HepG2 (cell line): ENCODE measurements around the gene GAS2. TPM values are rescaled to one million over a fixed set of nuclear protein-coding genes. Genes with fewer than 3 reads are reported as not detected.

Experiments
- CHD4 ChIP-seq: fragments of 200-600 bp; sonication (generic); IDR thresholded peaks from 2 replicates; pipeline ENCODE4 v1.7.0; 2017; ENCODE audit warnings: mild to moderate bottlenecking, low read length, borderline replicate concordance
- FOXA1 ChIP-seq, 2 experiments: fragments of 450-650 bp in 1 of 2; sonication (generic) in 1 of 2; formaldehyde crosslinking in 1 of 2; IDR thresholded peaks; 2 replicates each; pipeline versions ENCODE4 v1.4.0 to v1.6.1; 2016 to 2020; ENCODE audit warnings: missing genetic modification reagents in 1 of 2
- GABPB1 ChIP-seq: IDR thresholded peaks from 2 replicates; pipeline ENCODE4 v1.6.1; 2016; ENCODE audit warnings: mild to moderate bottlenecking, missing genetic modification reagents, moderate library complexity, missing compliant biosample characterization
- KDM2A ChIP-seq: sonication (generic); formaldehyde crosslinking; IDR thresholded peaks from 2 replicates; pipeline ENCODE4 v1.4.0; 2020; ENCODE audit warnings: low read depth, missing genetic modification reagents, borderline replicate concordance
- NCOR1 ChIP-seq: fragments of 200-600 bp; sonication (generic); IDR thresholded peaks from 2 replicates; pipeline ENCODE4 v1.7.0; 2017; ENCODE audit warnings: antibody characterized with exemption, low read length, borderline replicate concordance
- PAWR ChIP-seq: sonication (generic); formaldehyde crosslinking; IDR thresholded peaks from 2 replicates; pipeline ENCODE4 v1.4.0; 2020; ENCODE audit warnings: missing genetic modification reagents, mild to moderate bottlenecking, borderline replicate concordance
- PCBP2 ChIP-seq: fragments of 200-400 bp; formaldehyde crosslinking; optimal IDR thresholded peaks from 2 replicates; pipeline ENCODE3; 2018; ENCODE audit warnings: low read length, low read depth; ENCODE audit not compliant: poor library complexity, severe bottlenecking
- TARDBP ChIP-seq: sonication (generic); formaldehyde crosslinking; IDR thresholded peaks from 2 replicates; pipeline ENCODE4 v1.8.0; 2022; ENCODE audit warnings: mild to moderate bottlenecking, missing genetic modification reagents
- ZNF12 ChIP-seq: sonication (generic); formaldehyde crosslinking; IDR thresholded peaks from 2 replicates; pipeline ENCODE4 v1.5.0; 2020; ENCODE audit warnings: missing genetic modification reagents
- ZNF282 ChIP-seq: fragments of 450-650 bp; IDR thresholded peaks from 2 replicates; pipeline ENCODE4 v1.6.1; 2018; ENCODE audit not compliant: partially characterized antibody
- polyA plus RNA-seq, 8 experiments: library from polyadenylated mRNA; depleted of rRNA in 3 of 8; stranded (reverse) in 7 of 8; unstranded in 1 of 8; fragments of >200 nt; fragmentation: Illumina TruSeq in 4 of 8; extraction: Trizol in 4 of 8; gene quantifications; 2 replicates each; pipeline versions ENCODE4 v1.2.1 to v1.2.3, GENCODE V29; 2011 to 2016; ENCODE audit warnings: low read depth in 4 of 8, missing spikeins in 1 of 8, mixed read lengths in 1 of 8; ENCODE audit not compliant: insufficient read depth in 1 of 8
- total RNA-seq, 5 experiments: library from RNA; depleted of rRNA; stranded (reverse); fragments of >200 nt; fragmentation: Illumina TruSeq; extraction: Trizol; gene quantifications; 2 replicates each; pipeline ENCODE4 v1.2.3, GENCODE V29; 2016; ENCODE audit warnings: low read depth in 1 of 5
- TF ChIP-seq, protein P1 (sequence below), 2 experiments: IDR thresholded peaks; 2 replicates each; pipeline ENCODE4 v1.6.1; 2011 to 2012; ENCODE audit warnings: low read length in 2 of 2, borderline replicate concordance in 1 of 2, low read depth in 1 of 2, mild to moderate bottlenecking in 1 of 2, moderate library complexity in 1 of 2
- TF ChIP-seq, protein P2 (sequence below): sonication (generic); formaldehyde crosslinking; conservative IDR thresholded peaks from 2 replicates; pipeline ENCODE4 v1.8.0; 2022; ENCODE audit warnings: mild to moderate bottlenecking, moderate library complexity, missing genetic modification reagents
- TF ChIP-seq, protein P3 (sequence below): sonication (generic); formaldehyde crosslinking; IDR thresholded peaks from 2 replicates; pipeline ENCODE4 v1.4.0; 2020; ENCODE audit warnings: missing genetic modification reagents
- TF ChIP-seq, protein P4 (sequence below): sonication (generic); formaldehyde crosslinking; IDR thresholded peaks from 2 replicates; pipeline ENCODE4 v1.9.0; 2022; ENCODE audit warnings: missing genetic modification reagents, mild to moderate bottlenecking, borderline replicate concordance
- TF ChIP-seq, protein P5 (sequence below): sonication (generic); formaldehyde crosslinking; conservative IDR thresholded peaks from 2 replicates; pipeline ENCODE4 v1.4.0; 2020; ENCODE audit warnings: missing genetic modification reagents

Gene GAS2
- total and polyA plus RNA-seq, 2 of the 13 experiments (the other 11 are each of a cell fraction or from before 2014, with no cell fraction given), result 26.0 to 85.1 TPM

DNA sequence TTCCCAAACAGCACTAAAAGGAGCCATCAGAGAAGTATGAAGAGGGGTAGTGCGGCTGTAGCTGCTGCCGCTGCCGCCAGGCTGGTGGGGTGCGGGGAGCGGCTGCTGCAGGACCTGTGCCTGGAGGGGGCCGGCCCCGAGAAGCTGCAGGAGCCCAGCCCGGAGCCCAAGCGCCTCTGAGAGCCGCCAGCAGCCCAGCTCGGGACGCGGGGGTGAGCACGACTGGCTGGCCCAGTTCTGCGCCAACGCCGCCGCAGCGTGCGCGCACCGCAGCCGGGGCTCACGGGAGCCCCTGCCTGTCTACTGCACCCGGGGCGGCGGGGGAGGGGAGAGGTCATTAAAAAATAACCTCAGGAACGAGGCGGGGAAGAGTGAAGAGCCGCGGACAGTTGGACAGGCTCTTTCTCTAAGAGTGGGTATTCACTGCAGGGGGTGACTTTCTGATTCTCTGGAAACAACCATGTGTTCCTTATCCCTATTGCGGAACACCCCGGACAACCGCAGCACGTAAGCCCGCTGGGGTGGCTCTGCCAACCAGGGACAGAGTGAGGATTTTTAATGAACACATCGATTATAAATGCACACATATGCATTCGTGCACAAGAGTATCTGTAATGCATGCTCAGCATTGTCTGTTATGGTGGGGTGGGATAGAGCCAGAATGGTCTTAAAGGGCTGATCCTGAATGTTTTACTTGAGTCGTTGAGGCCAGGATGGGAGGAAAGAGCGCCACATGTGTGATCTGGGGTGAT is 453 bp downstream of the GAS2 start (continued):
- TF ChIP-seq, protein P1, sequence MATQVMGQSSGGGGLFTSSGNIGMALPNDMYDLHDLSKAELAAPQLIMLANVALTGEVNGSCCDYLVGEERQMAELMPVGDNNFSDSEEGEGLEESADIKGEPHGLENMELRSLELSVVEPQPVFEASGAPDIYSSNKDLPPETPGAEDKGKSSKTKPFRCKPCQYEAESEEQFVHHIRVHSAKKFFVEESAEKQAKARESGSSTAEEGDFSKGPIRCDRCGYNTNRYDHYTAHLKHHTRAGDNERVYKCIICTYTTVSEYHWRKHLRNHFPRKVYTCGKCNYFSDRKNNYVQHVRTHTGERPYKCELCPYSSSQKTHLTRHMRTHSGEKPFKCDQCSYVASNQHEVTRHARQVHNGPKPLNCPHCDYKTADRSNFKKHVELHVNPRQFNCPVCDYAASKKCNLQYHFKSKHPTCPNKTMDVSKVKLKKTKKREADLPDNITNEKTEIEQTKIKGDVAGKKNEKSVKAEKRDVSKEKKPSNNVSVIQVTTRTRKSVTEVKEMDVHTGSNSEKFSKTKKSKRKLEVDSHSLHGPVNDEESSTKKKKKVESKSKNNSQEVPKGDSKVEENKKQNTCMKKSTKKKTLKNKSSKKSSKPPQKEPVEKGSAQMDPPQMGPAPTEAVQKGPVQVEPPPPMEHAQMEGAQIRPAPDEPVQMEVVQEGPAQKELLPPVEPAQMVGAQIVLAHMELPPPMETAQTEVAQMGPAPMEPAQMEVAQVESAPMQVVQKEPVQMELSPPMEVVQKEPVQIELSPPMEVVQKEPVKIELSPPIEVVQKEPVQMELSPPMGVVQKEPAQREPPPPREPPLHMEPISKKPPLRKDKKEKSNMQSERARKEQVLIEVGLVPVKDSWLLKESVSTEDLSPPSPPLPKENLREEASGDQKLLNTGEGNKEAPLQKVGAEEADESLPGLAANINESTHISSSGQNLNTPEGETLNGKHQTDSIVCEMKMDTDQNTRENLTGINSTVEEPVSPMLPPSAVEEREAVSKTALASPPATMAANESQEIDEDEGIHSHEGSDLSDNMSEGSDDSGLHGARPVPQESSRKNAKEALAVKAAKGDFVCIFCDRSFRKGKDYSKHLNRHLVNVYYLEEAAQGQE (IDR thresholded peaks at IDR 0.05; ENCODE audit: borderline replicate concordance in 1 of 2, low read depth in 1 of 2, low read length in 2 of 2), result no peak; a peak in 1 of 4 replicates
- TF ChIP-seq, protein P2, sequence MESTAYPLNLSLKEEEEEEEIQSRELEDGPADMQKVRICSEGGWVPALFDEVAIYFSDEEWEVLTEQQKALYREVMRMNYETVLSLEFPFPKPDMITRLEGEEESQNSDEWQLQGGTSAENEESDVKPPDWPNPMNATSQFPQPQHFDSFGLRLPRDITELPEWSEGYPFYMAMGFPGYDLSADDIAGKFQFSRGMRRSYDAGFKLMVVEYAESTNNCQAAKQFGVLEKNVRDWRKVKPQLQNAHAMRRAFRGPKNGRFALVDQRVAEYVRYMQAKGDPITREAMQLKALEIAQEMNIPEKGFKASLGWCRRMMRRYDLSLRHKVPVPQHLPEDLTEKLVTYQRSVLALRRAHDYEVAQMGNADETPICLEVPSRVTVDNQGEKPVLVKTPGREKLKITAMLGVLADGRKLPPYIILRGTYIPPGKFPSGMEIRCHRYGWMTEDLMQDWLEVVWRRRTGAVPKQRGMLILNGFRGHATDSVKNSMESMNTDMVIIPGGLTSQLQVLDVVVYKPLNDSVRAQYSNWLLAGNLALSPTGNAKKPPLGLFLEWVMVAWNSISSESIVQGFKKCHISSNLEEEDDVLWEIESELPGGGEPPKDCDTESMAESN (CRISPR knock-in tag), result 0 out of 2 replicates have a peak, but pooled peaks have one; percentile 60
- TF ChIP-seq NCOR1, result no peak
- no peak for TF ChIP-seq PCBP2
- TF ChIP-seq, protein P3, sequence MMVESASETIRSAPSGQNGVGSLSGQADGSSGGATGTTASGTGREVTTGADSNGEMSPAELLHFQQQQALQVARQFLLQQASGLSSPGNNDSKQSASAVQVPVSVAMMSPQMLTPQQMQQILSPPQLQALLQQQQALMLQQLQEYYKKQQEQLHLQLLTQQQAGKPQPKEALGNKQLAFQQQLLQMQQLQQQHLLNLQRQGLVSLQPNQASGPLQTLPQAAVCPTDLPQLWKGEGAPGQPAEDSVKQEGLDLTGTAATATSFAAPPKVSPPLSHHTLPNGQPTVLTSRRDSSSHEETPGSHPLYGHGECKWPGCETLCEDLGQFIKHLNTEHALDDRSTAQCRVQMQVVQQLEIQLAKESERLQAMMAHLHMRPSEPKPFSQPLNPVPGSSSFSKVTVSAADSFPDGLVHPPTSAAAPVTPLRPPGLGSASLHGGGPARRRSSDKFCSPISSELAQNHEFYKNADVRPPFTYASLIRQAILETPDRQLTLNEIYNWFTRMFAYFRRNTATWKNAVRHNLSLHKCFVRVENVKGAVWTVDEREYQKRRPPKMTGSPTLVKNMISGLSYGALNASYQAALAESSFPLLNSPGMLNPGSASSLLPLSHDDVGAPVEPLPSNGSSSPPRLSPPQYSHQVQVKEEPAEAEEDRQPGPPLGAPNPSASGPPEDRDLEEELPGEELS, result peak; percentile 12; the same call in 1 of the 2 replicates
- TF ChIP-seq GABPB1, result peak; percentile 74; the same call in 1 of the 2 replicates
- TF ChIP-seq, protein P4, sequence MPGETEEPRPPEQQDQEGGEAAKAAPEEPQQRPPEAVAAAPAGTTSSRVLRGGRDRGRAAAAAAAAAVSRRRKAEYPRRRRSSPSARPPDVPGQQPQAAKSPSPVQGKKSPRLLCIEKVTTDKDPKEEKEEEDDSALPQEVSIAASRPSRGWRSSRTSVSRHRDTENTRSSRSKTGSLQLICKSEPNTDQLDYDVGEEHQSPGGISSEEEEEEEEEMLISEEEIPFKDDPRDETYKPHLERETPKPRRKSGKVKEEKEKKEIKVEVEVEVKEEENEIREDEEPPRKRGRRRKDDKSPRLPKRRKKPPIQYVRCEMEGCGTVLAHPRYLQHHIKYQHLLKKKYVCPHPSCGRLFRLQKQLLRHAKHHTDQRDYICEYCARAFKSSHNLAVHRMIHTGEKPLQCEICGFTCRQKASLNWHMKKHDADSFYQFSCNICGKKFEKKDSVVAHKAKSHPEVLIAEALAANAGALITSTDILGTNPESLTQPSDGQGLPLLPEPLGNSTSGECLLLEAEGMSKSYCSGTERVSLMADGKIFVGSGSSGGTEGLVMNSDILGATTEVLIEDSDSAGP (CRISPR knock-in tag), result peak; percentile 86; the same call in 1 of the 2 replicates
- no peak for TF ChIP-seq CHD4
- TF ChIP-seq ZNF282, result no peak
- TF ChIP-seq ZNF12 (CRISPR knock-in tag), result 0 out of 2 replicates have a peak, but pooled peaks have one; percentile 38
- TF ChIP-seq TARDBP (CRISPR knock-in tag), result peak; percentile 72; the same call in 1 of the 2 replicates
- no peak for TF ChIP-seq FOXA1 (IDR thresholded peaks at IDR 0.05)
- TF ChIP-seq FOXA1 (CRISPR knock-in tag; IDR thresholded peaks at IDR 0.05), result no peak
- TF ChIP-seq, protein P5, sequence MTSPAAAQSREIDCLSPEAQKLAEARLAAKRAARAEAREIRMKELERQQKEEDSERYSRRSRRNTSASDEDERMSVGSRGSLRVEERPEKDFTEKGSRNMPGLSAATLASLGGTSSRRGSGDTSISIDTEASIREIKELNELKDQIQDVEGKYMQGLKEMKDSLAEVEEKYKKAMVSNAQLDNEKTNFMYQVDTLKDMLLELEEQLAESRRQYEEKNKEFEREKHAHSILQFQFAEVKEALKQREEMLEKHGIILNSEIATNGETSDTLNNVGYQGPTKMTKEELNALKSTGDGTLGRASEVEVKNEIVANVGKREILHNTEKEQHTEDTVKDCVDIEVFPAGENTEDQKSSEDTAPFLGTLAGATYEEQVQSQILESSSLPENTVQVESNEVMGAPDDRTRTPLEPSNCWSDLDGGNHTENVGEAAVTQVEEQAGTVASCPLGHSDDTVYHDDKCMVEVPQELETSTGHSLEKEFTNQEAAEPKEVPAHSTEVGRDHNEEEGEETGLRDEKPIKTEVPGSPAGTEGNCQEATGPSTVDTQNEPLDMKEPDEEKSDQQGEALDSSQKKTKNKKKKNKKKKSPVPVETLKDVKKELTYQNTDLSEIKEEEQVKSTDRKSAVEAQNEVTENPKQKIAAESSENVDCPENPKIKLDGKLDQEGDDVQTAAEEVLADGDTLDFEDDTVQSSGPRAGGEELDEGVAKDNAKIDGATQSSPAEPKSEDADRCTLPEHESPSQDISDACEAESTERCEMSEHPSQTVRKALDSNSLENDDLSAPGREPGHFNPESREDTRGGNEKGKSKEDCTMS (CRISPR knock-in tag), result no peak
- peak; percentile 85; the same call in 1 of the 2 replicates for TF ChIP-seq KDM2A (CRISPR knock-in tag)
- no peak for TF ChIP-seq PAWR
